Ascending aorta (tissue), 2 donors: ENCODE results near the gene DDR2. TPM values are rescaled to one million over a fixed set of nuclear protein-coding genes. Genes with fewer than 3 reads are reported as not detected.

Experiments
- DNase-seq, 2 donors: peaks; one replicate each; pipeline ENCODE4 v3.0.0-alpha.2; 2019; ENCODE audit warnings: low spot score in 2 of 2
- H3K27ac ChIP-seq, 2 donors: fragments of 200-600 bp; sonication (generic); one replicate each; pipeline ENCODE4 v1.5.1; 2016 to 2017; ENCODE audit warnings: mild to moderate bottlenecking in 1 of 2
- H3K27me3 ChIP-seq: fragments of 200-600 bp; sonication (generic); one replicate; pipeline ENCODE4 v1.5.1; 2017
- H3K36me3 ChIP-seq, 2 donors: fragments of 200-600 bp; sonication (generic); one replicate each; pipeline ENCODE4 v1.5.1; 2016
- H3K4me1 ChIP-seq, 2 donors: fragments of 200-600 bp; sonication (generic); one replicate each; pipeline ENCODE4 v1.5.1; 2016 to 2017; ENCODE audit warnings: mild to moderate bottlenecking in 1 of 2
- H3K4me3 ChIP-seq, 2 donors: fragments of 200-600 bp; sonication (generic); one replicate each; pipeline ENCODE4 v1.5.1; 2016 to 2017; ENCODE audit warnings: mild to moderate bottlenecking in 1 of 2
- H3K9me3 ChIP-seq, 2 donors: fragments of 200-600 bp; sonication (generic); one replicate each; pipeline ENCODE4 v1.5.1; 2016
- CTCF ChIP-seq, 3 experiments: fragments of 200-600 bp in 2 of 3; fragments of 450-650 bp in 1 of 3; sonication (generic) in 2 of 3; IDR thresholded peaks; one replicate each; pipeline ENCODE4 v1.5.1; 2016 to 2019; ENCODE audit warnings: antibody characterized with exemption in 3 of 3, mild to moderate bottlenecking in 1 of 3, moderate library complexity in 1 of 3
- intact Hi-C: fragments of 100-400 bp; cut with DNase I; formaldehyde crosslinking; loops from one replicate; pipeline ENCODE4 v1.15.1; 2023
- total RNA-seq: library from RNA; depleted of rRNA; stranded (reverse); fragments of >200 nt; gene quantifications from one replicate; pipeline ENCODE4 v1.1.0, GENCODE V29; 2016

Gene DDR2
- total RNA-seq, 1 donor from 2014 or later: 77.9 TPM

DNA sequence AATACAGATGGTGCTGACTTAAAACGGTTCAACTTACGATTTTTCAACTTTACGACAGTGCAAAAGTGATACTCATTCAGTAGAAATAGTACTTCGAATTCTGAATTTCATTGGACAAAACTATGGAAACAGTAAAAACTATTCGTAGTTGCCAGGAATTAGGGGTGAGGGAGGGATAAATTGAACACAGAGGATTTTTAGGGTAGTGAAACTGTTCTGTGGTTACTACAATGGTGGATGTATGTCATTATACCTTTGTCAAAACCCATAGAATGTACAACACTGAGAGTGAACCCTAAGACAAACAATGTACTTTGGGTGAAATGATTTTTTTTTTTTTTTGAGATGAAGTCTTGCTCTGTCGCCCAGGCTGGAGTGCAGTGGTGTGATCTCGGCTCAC, 7.5 kb downstream of the DDR2 start:
- Histone ChIP-seq H3K36me3 (no peaks in the 10 kb centered on the region), H3K27me3 (no peaks in the 10 kb centered on the region), H3K4me1 (peaks cover 0 to 8% of the 10 kb centered on the region in 2 donors), H3K9me3 (no peaks in the 10 kb centered on the region), H3K4me3 (no peak overlapping the region), H3K27ac (no peak overlapping the region)
- TF ChIP-seq CTCF (IDR thresholded peaks at IDR 0.05): no peak
- no peak for DNase-seq
- intact Hi-C loops: no loop called here

- H3K4me1 ChIP-seq: peaks cover 0 to 7% of the 10 kb centered on the region in 2 donors
- TF ChIP-seq CTCF (IDR thresholded peaks at IDR 0.05): no peak
- H3K27ac ChIP-seq: no peak overlapping the region
- H3K9me3 ChIP-seq: no peaks in the 10 kb centered on the region
- no peaks in the 10 kb centered on the region for H3K36me3 ChIP-seq
- no peak overlapping the region for H3K4me3 ChIP-seq
- H3K27me3 ChIP-seq: no peaks in the 10 kb centered on the region
- intact Hi-C loops: no loop called here
- DNase-seq: no peak
Observed at GRCh38 chr1:162641114-162641513, 8.8 kb downstream of the DDR2 start.

GRCh38 chr1:162644986-162645314, 12.7 kb downstream of the DDR2 start:
- no peak for DNase-seq
- Histone ChIP-seq H3K9me3 (no peaks in the 10 kb centered on the region), H3K4me3 (no peak overlapping the region), H3K4me1 (no peaks in the 10 kb centered on the region), H3K27me3 (no peaks in the 10 kb centered on the region), H3K36me3 (no peaks in the 10 kb centered on the region), H3K27ac (no peak overlapping the region)
- intact Hi-C loops: no loop called here
- TF ChIP-seq CTCF (IDR thresholded peaks at IDR 0.05): no peak

- Histone ChIP-seq H3K27me3 (no peaks in the 10 kb centered on the region), H3K4me1 (no peaks in the 10 kb centered on the region), H3K27ac (no peak overlapping the region), H3K4me3 (no peak overlapping the region), H3K36me3 (no peaks in the 10 kb centered on the region), H3K9me3 (no peaks in the 10 kb centered on the region)
- DNase-seq: no peak
- intact Hi-C loops: no loop called here
- no peak for TF ChIP-seq CTCF (IDR thresholded peaks at IDR 0.05)
Observed at GRCh38 chr1:162645666-162646065, 13.4 kb downstream of the DDR2 start.

- H3K9me3 ChIP-seq: no peaks in the 10 kb centered on the region
- H3K27ac ChIP-seq: no peak overlapping the region
- no peaks in the 10 kb centered on the region for H3K27me3 ChIP-seq
- no peak overlapping the region for H3K4me3 ChIP-seq
- intact Hi-C loops: no loop called here
- TF ChIP-seq CTCF (IDR thresholded peaks at IDR 0.05): no peak
- H3K4me1 ChIP-seq: no peaks in the 10 kb centered on the region
- no peaks in the 10 kb centered on the region for H3K36me3 ChIP-seq
- DNase-seq: no peak
Observed at GRCh38 chr1:162649583-162649982, 17.3 kb downstream of the DDR2 start.

- intact Hi-C loops: no loop called here
- peak overlapping the region; percentile 43 to 49 for H3K27ac ChIP-seq
- no peak for DNase-seq
- TF ChIP-seq CTCF (IDR thresholded peaks at IDR 0.05): no peak
- H3K4me3 ChIP-seq: no peak overlapping the region
- H3K9me3 ChIP-seq: no peaks in the 10 kb centered on the region
- H3K4me1 ChIP-seq: peaks cover 0 to 4% of the 10 kb centered on the region in 2 donors
- H3K36me3 ChIP-seq: peaks cover 0 to 12% of the 10 kb centered on the region in 2 donors
- H3K27me3 ChIP-seq: no peaks in the 10 kb centered on the region
Observed at GRCh38 chr1:162654915-162655620, 22.8 kb downstream of the DDR2 start.
